ENCODE results near the gene RBMS3.

GRCh38 chr3:29370021-29370420 lies 89.2 kb downstream of the RBMS3 start:
- no peak for TF ChIP-seq POLR2A (IDR thresholded peaks at IDR 0.05)
- no peak for TF ChIP-seq CTCF (IDR thresholded peaks at IDR 0.05)

Data from thyroid gland (tissue), 4 donors.